Cortex of kidney (tissue), 1 donor: ENCODE results near the gene PPP3CA.
"Not testable (repeated sequence)": the region's sequence is repeated elsewhere in the genome, so short reads cannot be mapped to it uniquely, and the experiment has no call there.

Experiments used
- DNase-seq: peaks from one replicate; lab custom pipeline; 2025; lab: John Stamatoyannopoulos, UW

The PPP3CA gene

GRCh38 chr4:101000496-101000895 lies 346.8 kb downstream of the PPP3CA start:
- DNase-seq, result no peak

DNA sequence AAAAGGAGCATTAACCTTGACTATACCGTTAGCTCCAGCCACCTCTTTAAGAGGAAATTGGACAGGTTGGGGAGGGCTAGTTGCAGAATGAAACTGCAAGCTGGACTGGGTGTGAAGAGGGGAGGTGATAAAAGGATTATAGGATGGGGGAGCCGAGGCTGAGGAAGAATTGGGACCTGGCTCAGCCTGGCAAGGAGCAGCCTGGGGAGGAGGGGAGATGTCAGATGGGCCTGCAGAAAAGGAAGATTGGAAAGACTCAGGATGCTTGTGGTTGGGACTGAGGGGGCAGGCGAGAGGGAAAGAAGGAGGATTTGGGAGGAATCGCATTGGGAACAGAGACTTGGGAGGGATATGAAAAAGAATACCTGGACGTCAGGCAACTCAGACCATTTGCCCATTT lies 351.7 kb downstream of the PPP3CA start:
- no peak for DNase-seq

DNA sequence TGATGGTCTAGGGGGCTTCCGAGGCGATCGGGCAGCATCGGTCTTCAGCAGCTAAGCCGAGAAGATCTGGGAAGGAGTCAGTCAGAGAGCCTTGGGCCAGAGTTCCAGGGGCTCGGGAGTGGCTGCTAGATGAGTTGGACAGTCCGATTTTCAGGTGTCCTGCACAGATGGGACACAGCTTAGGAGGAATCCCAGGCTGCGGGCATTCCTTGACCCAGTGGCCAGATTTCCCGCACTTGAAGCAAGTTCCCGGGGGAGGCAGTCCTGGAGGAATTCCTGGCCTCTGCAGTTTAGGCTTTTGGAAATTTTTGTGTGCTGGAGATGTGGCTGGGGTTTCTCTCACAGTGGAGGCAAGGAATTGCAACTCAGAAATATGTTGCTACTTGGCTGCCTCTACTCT lies 352.3 kb downstream of the PPP3CA start:
- DNase-seq, result not testable (repeated sequence)

DNA sequence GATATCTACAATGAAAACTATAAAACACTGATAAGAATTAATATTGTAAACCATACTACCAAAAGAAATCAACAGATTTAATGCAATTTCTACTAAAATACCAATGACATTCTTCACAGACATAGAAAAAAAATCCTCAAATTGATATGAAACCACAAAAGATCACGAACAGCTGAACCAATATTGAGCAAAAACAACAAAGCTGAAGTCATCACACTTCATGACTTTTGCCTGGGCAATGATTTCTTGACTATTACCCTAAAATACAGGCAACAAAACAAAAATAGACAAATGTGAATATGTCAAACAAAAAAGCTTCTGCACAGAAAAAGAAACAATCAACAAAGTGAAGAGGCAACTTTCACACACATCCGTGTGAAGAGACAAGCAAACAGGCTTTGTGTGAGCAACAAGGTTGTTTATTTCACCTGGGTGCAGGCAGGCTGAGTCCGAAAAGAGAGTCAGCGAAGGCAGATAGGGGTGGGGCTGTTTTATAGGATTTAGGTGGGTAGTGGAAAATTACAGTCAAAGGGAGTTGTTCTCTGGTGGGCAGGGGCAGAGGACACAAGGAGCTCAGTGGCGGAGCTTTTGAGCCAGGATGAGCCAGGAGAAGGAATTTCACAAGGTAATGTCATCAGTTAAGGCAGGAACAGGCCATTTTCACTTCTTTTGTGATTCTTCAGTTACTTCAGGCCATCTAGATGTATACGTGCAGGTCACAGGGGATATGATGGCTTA lies 355.8 kb downstream of the PPP3CA start:
- DNase-seq, result not testable (repeated sequence)

DNA sequence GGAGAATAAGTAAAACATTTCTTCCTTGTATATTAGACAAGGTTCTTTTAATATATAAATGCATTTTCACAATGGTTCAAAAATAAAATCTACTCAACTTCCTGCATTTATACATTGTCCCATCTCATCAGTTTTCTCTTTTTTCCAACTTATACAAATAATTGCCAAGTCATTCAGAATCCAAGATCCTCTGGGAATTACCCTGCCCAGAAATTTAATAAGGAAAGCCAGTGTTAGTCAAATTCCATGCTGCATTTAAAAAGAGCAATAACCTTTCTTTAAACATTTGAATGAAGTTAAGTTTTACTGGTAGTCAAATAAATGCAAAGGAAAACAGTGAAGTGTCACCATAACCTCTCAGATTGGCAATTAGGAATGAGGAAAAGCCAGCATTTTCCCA lies 357.9 kb downstream of the PPP3CA start:
- no peak for DNase-seq

- DNase-seq, result no peak
Observed at GRCh38 chr4:100988876-100989275, 358.4 kb downstream of the PPP3CA start.

- no peak for DNase-seq
Observed at GRCh38 chr4:100986360-100986868, 360.9 kb downstream of the PPP3CA start.

- DNase-seq, result no peak
Observed at GRCh38 chr4:100985576-100985975, 361.8 kb downstream of the PPP3CA start.

DNA sequence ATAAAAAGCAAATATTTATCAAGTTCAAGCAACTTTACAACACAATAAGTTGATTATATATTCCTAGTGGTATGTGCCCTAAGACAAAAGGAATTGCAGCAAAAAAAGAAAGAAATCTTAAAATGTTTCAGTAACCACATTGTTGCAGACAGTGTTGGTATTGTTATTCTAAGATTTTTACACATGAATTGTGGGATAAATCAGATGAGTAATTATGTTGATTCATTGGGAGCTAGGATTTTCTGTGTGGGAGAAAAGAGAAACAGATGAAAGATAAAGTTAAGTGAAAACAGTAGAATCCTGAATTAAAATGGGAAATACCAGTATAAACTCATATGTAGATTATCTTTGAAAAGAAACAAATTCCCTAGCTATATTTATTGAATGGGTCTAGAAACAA lies 362.4 kb downstream of the PPP3CA start:
- no peak for DNase-seq

- DNase-seq, result no peak
Observed at GRCh38 chr4:100983426-100983825, 363.9 kb downstream of the PPP3CA start.

DNA sequence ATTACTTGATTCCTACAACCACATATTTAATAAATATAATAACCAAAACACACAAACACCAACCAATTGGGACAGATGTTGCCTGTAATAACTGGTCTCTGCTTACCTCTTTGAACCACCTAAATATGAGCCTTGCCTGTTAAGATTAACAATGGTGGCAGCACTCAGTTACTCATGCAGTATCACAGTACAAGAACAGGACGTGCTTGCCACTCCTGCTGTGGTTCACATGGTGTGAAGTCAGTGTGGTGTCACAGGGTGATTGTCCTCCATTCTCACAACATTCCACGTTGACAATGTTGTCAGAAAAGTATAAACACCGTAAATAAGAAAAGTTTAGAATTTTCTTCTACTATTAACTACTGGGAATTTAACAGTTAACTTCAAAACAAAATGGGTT lies 365.0 kb downstream of the PPP3CA start:
- DNase-seq, result no peak

DNA sequence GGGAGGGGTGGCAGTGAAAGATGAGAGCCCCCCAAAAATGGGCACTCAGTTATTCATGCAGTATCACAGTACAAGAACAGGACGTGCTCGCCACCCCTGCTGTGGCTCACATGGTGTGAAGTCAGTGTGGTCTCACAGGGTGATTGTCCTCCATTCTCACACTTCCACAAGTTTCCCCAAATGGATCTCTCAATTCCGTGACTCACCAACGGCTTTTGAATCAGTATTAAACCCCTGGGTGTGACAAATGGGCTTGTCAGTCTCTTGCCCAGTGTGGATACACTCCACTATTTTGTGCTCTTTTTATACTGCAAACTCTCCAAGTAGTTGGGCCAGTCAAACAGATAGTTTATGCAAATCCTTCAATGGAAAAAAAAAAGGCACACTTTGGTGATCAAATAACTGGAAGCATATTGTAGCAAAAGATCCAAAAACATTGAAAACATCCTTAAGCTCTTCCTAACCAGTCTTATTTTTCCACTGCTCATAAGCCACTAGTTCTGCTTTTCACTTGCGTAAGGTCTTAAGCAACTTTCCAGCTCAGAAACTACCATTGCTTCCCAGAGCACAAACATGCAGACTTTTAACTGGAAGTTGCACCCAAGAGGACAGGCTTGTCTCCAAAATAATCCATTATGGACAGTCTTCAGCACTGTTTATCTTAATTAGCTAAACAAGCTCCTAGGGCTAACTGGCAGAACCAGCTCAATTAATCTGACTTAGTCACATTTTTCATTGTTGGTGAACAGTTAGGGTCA lies 365.7 kb downstream of the PPP3CA start:
- no peak for DNase-seq

GRCh38 chr4:100979736-100980135 lies 367.6 kb downstream of the PPP3CA start:
- no peak for DNase-seq

GRCh38 chr4:100977746-100978397 lies 369.5 kb downstream of the PPP3CA start:
- no peak for DNase-seq

- no peak for DNase-seq
Observed at GRCh38 chr4:100977274-100977673, 370.1 kb downstream of the PPP3CA start.
